Chondrocyte (in vitro differentiated cells): Measurements from ENCODE around the gene ARIH1. TPM values are rescaled to one million over a fixed set of nuclear protein-coding genes. Genes with fewer than 3 reads are reported as not detected.

ENCODE experiments used
- DNase-seq: peaks from one replicate; pipeline ENCODE4 v3.0.0; 2021; ENCODE audit warnings: mixed read lengths, low spot score
- H3K27ac Mint-ChIP-seq: one replicate; pipeline ENCODE4 v1.8.0; 2021; ENCODE audit warnings: mild to moderate bottlenecking, moderate library complexity, mixed read lengths; ENCODE audit not compliant: unreplicated experiment
- H3K27me3 Mint-ChIP-seq: 2 replicates; pipeline ENCODE4 v1.8.0; 2021; ENCODE audit warnings: low read depth, mixed read lengths
- H3K36me3 Mint-ChIP-seq: 2 replicates; pipeline ENCODE4 v1.8.0; 2021; ENCODE audit warnings: low read depth, mixed read lengths
- H3K4me1 Mint-ChIP-seq: 2 replicates; pipeline ENCODE4 v1.8.0; 2021; ENCODE audit warnings: low read depth, mild to moderate bottlenecking, mixed read lengths
- H3K4me3 Mint-ChIP-seq: one replicate; pipeline ENCODE4 v1.8.0; 2021; ENCODE audit warnings: mild to moderate bottlenecking, moderate library complexity, mixed read lengths; ENCODE audit not compliant: unreplicated experiment
- H3K9me3 Mint-ChIP-seq: 2 replicates; pipeline ENCODE4 v1.8.0; 2021; ENCODE audit warnings: low read depth, mixed read lengths
- CTCF ChIP-seq: fragments of 200-600 bp; sonication (generic); IDR thresholded peaks from 2 replicates; pipeline ENCODE4 v1.5.0; 2021; ENCODE audit warnings: antibody characterized with exemption, mild to moderate bottlenecking, moderate library complexity
- total RNA-seq: library from RNA; stranded (reverse); gene quantifications from 3 replicates; pipeline ENCODE4 v1.2.1, GENCODE V29; 2021

The ARIH1 gene
- total RNA-seq, 1 donor from 2014 or later = 164 TPM

- Mint-ChIP-seq H3K36me3 (peaks cover 13% of the 10 kb centered on the region), H3K4me3 (no peak overlapping the region), H3K27ac (peak overlapping the region; percentile 75), H3K27me3 (no peaks in the 10 kb centered on the region), H3K9me3 (peaks cover 2% of the 10 kb centered on the region), H3K4me1 (peaks cover 33% of the 10 kb centered on the region)
- DNase-seq = no peak
- no peak for TF ChIP-seq CTCF
Observed at GRCh38 chr15:72554471-72555425, 80.6 kb downstream of the ARIH1 start.

GRCh38 chr15:72559781-72560180 is 85.7 kb downstream of the ARIH1 start:
- Mint-ChIP-seq H3K36me3 (peaks cover 23% of the 10 kb centered on the region), H3K4me3 (no peak overlapping the region), H3K27ac (no peak overlapping the region)

GRCh38 chr15:72560458-72560857 is 86.3 kb downstream of the ARIH1 start:
- Mint-ChIP-seq H3K9me3 (peaks cover 2% of the 10 kb centered on the region), H3K36me3 (peaks cover 20% of the 10 kb centered on the region), H3K27ac (peak overlapping the region; percentile 10), H3K27me3 (no peaks in the 10 kb centered on the region), H3K4me3 (no peak overlapping the region), H3K4me1 (peaks cover 42% of the 10 kb centered on the region)
- TF ChIP-seq CTCF = no peak
- no peak for DNase-seq

More at GRCh38 chr15:72559781-72560180, 85.7 kb downstream of the ARIH1 start:
- Mint-ChIP-seq H3K27me3 (no peaks in the 10 kb centered on the region), H3K9me3 (peaks cover 2% of the 10 kb centered on the region), H3K4me1 (peaks cover 49% of the 10 kb centered on the region)
- TF ChIP-seq CTCF = no peak
- no peak for DNase-seq

- Mint-ChIP-seq H3K27me3 (no peaks in the 10 kb centered on the region), H3K9me3 (peaks cover 2% of the 10 kb centered on the region), H3K4me1 (peaks cover 36% of the 10 kb centered on the region), H3K4me3 (no peak overlapping the region), H3K36me3 (peaks cover 17% of the 10 kb centered on the region), H3K27ac (no peak overlapping the region)
- DNase-seq = no peak
- no peak for TF ChIP-seq CTCF
Observed at GRCh38 chr15:72562386-72562785, 88.3 kb downstream of the ARIH1 start.

- DNase-seq = no peak
- Mint-ChIP-seq H3K27ac (no peak overlapping the region), H3K9me3 (peaks cover 2% of the 10 kb centered on the region), H3K36me3 (peaks cover 18% of the 10 kb centered on the region), H3K4me1 (peaks cover 34% of the 10 kb centered on the region), H3K27me3 (no peaks in the 10 kb centered on the region), H3K4me3 (no peak overlapping the region)
- no peak for TF ChIP-seq CTCF
Observed at GRCh38 chr15:72562878-72563277, 88.7 kb downstream of the ARIH1 start.
